ENCODE data around the gene NDOR1. TPM values are rescaled to one million over a fixed set of nuclear protein-coding genes. Genes with fewer than 3 reads are reported as not detected.

Gene NDOR1
- total RNA-seq, 4 donors from 2014 or later: 9.4 to 20.1 (median 14.3) TPM

GRCh38 chr9:137194909-137195308, 10.6 kb upstream of the NDOR1 start:
- WGBS, 2 donors: 85% methylated on average over 4 to 10 of the region's 10 CpGs

DNA sequence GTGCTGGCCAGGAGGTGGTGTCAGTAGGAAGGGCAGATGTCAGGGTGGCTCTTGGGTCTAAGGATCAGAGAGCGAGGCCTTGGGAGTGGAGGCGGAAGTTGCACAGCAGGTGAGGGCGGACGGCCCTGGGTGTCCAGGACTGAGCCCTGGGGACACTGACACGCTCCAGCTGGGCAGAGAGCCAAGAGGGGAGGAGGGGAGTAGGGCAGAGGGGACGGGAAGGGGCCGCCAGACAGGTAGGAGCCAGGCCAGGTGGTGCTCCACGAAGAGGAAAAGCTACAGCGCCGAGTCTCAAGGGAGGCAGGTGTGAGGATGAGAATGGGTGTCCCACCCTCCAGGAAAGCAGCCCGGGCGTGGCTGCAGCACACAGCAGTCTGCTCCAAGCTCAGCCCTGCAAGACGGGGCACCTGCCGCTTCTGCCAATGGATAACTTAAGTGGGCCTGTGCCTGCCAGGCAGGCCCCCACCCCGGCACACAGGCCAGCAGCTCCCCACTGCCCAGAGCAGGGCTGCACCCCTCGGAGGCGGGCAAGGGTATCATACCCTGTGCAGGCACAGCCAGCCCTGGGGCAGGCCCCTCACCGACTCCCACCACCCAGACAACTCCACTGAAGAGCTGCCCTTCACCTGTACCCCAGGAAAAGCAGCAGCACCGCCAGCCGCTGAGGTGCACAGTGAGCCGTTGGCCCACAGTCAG, 9.8 kb upstream of the NDOR1 start:
- Histone ChIP-seq H3K27ac (peak overlapping the region in 1 of 4 donors; percentile 65), H3K4me3 (no peak overlapping the region), H3K9me3 (no peaks in the 10 kb centered on the region), H3K4me1 (peaks cover 7 to 67% (median 16%) of the 10 kb centered on the region in 4 donors), H3K27me3 (no peaks in the 10 kb centered on the region), H3K36me3 (peaks cover 0 to 17% (median 0%) of the 10 kb centered on the region in 3 donors)
- 73 to 79% methylated on average over 13 to 20 of the region's 21 CpGs for WGBS, 2 donors
- TF ChIP-seq CTCF (IDR thresholded peaks at IDR 0.05) (no peak), EP300 (IDR thresholded peaks at IDR 0.05) (no peak), POLR2A (IDR thresholded peaks at IDR 0.05) (no peak)
- no peak for DNase-seq (ENCODE audit: low spot score in 2 of 2)

More at GRCh38 chr9:137194909-137195308, 10.6 kb upstream of the NDOR1 start:
- peaks cover 0 to 25% (median 6%) of the 10 kb centered on the region in 3 donors for H3K36me3 ChIP-seq
- H3K27me3 ChIP-seq: no peaks in the 10 kb centered on the region
- TF ChIP-seq POLR2A (IDR thresholded peaks at IDR 0.05) (no peak), EP300 (IDR thresholded peaks at IDR 0.05) (no peak), CTCF (IDR thresholded peaks at IDR 0.05) (no peak)
- no peaks in the 10 kb centered on the region for H3K9me3 ChIP-seq
- H3K27ac ChIP-seq: peak overlapping the region in 1 of 4 donors; percentile 0
- no peak for DNase-seq (ENCODE audit: low spot score in 2 of 2)
- peaks cover 9 to 74% (median 22%) of the 10 kb centered on the region in 4 donors for H3K4me1 ChIP-seq
- no peak overlapping the region for H3K4me3 ChIP-seq

- no peak for DNase-seq (ENCODE audit: low spot score in 2 of 2)
- Histone ChIP-seq H3K27me3 (no peaks in the 10 kb centered on the region), H3K4me3 (peak overlapping the region in 1 of 4 donors; percentile 17), H3K27ac (peak overlapping the region in 2 of 4 donors; percentile 65 to 76), H3K9me3 (no peaks in the 10 kb centered on the region), H3K4me1 (peaks cover 7 to 84% (median 31%) of the 10 kb centered on the region in 4 donors), H3K36me3 (no peaks in the 10 kb centered on the region)
- TF ChIP-seq EP300 (IDR thresholded peaks at IDR 0.05) (no peak), POLR2A (IDR thresholded peaks at IDR 0.05) (no peak), CTCF (IDR thresholded peaks at IDR 0.05) (no peak)
- WGBS, 2 donors: 70 to 93% methylated on average over 6 to 9 of the region's 19 CpGs
Observed at GRCh38 chr9:137198051-137198901, 7.2 kb upstream of the NDOR1 start.

DNA sequence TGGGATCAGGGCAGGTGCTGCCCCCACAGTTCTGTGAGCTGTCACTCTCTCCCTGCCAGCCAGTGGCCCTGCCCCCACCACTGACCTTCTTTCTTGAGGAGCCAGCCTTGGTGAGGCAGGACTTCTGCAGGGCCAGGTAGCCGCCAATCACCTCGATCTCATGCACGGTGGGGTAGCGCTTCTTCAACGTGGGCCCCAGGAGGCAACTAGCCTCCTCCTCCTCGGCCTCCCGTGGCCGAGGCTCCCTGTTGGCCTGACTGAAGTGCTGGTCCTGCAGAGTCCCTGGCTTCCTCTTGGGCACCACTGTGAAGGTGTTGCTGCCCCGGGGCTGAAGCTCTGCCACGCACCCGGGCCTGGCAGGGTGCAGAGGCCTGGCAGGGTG, 6.6 kb upstream of the NDOR1 start:
- Histone ChIP-seq H3K36me3 (no peaks in the 10 kb centered on the region), H3K4me3 (peak overlapping the region in 1 of 4 donors; percentile 42), H3K27me3 (no peaks in the 10 kb centered on the region), H3K27ac (peak overlapping the region in 2 of 4 donors; percentile 65 to 76), H3K4me1 (peaks cover 7 to 88% (median 37%) of the 10 kb centered on the region in 4 donors), H3K9me3 (no peaks in the 10 kb centered on the region)
- no peak for DNase-seq (ENCODE audit: low spot score in 2 of 2)
- no peak for TF ChIP-seq EP300 (IDR thresholded peaks at IDR 0.05)
- no peak for TF ChIP-seq POLR2A (IDR thresholded peaks at IDR 0.05)
- TF ChIP-seq CTCF (IDR thresholded peaks at IDR 0.05): no peak
- 72 to 85% methylated on average over 4 to 8 of the region's 11 CpGs for WGBS, 2 donors
